Fibroblast of skin of right biceps (primary cell): Measurements from ENCODE around the gene ASIC3.

Experiments
- DNase-seq: peaks from one replicate; pipeline ENCODE4 v3.0.0-alpha.2; 2013

The ASIC3 gene

DNA sequence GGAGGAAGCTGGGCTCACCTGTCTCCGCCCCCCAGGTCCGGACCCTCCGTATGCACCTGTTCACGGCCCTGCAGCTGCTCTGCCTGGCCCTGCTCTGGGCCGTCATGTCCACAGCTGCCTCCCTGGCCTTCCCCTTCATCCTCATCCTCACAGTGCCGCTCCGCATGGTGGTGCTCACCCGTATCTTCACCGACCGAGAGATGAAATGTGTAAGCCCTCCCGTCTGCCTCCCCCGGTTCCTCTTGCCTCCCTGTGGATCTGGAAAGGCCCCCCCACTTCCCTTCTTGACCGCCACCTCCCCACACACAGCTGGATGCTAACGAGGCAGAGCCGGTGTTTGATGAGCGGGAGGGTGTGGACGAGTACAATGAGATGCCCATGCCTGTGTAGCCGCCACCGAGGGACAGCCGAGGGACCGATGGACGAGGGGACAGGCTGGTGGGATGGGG, 27.7 kb downstream of the ASIC3 start:
- no peak for DNase-seq

DNA sequence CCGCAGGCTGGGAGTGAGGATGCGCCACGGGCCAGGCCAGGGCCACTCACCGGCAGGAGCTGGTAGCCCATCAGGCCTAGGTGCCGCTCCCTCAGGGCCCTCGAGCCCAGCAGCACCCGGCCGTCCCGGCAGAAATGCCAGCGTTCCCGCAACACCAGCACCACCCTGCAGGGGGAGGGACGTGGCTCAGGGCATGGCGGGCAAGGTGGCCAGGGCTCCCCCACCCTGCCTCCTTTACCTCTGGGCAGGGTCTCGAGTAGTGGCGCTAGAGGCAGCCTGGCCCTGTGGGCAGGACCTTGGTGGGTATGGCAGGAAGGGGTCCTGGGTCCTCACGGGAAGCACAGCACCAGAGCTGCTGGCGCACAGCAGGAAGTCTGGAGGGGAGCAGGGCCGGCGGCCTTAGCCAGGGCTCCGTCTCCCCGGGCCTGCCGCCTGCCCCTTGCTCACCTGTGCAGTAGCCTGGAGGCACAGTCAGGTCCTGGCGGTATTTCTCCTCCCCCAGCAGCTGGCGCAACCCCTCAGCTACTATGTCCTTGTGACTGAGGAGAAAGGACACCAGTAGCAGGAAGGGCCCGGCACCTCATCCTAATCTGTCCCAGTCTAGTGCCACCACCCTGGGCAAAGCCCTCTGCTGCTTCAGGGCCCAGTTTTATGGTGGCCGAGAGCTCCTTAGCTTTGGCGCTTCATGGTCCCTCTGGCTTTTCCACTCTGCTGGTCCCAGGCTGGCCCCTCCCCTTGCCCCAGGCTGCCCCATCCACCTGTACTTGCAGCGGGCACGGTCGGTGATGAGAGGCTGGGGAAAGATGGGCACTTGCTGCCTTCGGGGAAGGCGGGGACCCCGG, 28.8 kb downstream of the ASIC3 start:
- no peak for DNase-seq

DNA sequence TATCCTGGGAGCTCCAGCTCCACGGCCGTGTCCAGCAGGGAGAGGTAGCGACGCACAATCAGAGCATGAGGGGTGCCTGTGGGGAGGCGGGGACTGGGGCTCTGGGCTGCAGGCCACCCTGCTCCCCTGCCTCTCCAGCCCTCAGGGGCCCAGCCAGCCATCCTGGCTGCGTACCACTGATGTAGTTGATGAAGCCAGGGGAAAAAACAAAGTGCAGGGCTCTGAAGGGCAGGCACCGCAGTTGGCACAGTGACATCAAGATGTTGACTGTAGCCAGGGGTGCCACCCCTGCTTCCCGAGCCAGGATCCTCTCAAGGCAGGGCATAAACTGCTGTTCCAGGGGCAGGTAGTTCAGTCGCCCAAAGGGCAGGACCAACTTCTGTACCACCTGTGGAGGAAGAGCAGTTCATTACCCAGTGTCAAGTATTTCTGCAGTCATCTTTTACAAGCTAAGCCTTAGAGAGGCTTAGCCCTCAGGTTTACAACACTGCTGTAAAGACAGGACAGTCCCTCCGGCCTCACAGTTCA, 29.4 kb downstream of the ASIC3 start:
- no peak for DNase-seq

DNA sequence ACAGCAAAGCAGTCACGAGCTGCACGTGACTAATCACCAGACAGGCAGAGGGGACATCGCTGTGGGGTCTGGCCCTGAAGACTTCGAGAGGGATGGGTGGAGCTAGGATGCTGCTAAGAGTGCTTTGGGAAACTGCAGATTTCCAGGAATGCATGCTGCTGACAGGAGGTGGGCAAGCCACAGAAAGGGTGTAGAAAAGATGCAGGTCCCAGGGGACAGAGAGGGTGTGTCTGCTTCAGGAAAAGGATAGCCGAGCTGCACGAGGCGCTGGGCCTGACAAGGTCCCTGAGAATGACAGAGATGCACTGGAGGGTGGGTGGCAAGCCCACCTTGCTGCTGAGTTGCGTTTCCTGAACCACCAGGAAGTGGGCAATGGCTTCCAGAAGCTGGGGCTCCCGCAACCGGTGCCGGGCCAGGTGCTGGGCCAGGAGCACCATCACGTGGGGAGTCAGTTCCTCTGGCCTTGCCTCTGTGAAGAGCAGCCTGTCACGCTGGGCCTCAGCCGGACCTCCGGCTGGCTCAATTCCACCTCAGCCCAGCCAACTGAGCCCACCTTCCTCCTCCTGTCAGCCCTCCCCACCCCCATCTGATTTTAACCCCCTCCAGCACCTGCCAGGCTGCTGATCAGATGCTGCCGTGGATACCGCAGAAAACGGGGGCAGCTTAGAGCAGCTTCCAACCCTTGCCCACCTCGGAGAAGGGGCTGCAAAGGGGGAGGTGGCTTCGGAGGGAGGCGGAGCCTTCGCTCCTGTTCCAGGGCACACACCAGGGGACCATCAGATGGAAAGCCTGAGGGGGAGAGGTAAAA, 30.1 kb downstream of the ASIC3 start:
- peak; percentile 64 for DNase-seq

DNA sequence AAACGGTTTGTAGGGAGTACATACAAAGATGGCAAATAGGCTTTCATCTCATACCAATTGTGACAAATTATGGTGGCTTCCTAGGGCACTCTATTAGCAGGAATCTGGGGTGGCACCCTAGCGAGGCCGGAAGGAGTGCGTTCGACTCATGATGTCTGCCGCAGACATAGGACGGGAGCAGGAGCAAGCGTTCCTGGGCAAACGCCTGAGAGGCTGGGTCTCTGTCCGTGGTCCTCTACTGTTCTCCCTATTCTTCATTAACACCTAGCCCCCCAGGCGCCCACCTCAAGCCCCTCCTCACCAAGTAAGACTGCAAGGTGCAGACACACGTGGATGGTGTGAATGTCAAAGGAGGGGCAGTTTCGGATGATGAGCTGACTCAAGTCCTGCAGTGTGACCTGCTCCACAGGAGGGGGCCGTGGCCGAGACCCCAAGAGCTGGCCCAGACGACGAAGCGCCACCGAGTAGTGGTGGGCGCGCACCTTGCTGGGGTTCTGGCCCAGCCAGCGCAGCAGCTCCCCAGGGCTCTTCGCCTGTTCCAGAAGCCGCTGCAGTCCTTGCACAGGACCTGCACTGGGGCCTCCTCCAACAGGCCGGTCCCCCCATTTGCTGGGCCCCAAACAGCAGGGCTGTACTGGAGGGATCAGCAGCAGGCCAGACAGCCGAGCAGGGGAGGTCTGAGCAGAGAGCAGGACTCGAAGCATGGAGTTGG, 31.0 kb downstream of the ASIC3 start:
- no peak for DNase-seq

DNA sequence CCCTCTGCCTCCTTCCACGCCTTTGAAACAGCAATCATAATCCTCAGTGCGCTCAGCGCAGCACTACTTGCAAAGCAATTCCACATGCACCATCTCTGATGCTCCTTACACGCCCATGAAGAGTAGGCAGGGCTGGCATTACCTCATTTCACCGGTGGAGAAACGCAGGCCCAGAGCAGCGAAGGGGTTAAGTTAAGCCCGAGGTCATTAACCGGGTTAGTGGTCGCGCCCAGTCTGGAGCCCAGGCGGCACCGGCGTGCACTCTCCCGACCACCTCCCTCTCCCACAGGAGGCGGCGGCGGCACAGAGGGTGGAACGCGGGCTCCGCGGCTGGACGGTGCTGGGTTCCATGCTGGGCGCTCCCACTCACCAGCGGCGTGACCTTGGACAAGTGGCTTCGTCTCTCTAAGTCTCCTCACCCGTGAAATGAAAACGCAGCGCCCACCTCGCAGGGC, 31.8 kb downstream of the ASIC3 start:
- no peak for DNase-seq

DNA sequence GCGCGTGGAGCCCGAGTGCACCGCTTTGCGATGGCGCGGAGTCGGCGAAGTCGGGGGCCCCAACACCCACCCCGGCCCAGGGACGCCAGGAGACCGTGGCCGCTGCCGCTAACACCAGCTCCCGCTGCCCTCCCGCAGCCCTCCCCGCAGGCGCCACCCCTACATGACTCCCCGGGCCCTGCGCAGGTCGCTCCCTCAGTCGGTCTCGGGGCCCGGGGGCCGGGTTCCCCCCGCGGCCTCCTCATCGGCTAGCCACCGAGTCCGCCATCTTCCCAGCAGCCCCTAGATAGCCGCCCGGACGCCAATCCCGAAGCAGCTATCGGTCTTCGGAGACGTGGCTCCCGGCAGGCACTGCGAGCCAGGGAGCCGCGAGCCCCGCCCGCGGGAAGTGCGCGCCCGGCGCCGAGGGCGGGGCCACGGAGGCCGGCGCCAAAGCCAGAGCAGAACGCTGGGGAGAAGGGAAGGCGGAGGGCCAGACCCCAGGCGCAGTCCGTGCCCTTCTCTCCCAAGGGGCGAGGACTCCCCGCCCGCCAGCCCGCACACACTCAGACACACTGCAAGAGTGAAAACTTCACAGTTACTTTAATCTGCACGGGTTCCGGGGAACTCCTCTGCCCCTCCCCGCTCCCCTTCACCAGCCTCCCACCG, 32.3 kb downstream of the ASIC3 start, which contains the start of gene FASTK:
Gene FASTK, minus strand, starts transcription at position 288 of the 648 bp plus-strand sequence. Its CDS starts 43 bp downstream, at position 245.
- DNase-seq = peak; percentile 92

DNA sequence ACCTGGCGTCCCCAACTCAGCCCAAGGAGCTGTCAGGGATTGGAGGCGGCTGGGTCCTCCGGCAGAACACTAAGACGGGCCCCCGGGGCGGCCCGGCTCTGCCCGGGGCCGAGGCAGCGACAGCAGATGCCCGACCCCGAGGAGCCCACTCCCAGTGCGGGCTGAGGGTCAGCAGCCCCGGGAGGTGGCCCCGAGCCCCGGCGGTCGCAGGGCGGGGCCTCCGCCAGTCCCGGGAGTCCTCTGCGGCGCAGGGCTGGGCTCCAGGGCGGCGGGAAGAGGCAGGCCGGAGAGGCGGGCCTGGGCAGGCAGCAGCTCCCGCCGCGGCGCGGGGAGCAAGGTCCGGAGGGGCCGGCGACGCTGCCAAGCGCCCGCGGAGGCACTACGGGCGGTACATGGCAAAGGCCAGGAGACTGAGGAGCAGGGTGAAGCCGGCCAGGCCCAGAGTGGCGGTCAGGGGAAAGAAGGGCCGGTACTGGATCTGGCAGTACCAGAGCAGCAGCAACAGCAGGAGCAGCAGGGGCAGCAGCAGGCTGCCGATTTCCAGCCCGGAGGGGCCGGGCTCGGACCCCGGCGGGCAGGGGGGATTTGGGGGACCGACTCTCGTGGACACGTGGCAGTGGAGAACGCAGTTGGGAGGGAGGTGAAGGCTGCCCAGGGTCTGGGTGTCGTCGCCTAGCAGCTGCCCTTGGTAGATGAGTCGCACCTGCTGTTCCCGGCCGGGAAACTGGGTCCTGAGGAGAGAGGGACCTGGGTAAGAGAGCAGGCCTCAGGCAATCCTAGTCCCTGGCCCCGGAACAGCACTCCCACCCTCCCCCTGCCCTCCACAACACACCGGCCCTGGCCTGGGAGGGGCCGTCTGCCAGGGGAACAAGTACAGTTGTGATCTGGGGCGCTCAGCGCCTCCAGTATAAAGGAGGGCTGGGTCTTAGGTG, 33.1 kb downstream of the ASIC3 start:
- DNase-seq = no peak

DNA sequence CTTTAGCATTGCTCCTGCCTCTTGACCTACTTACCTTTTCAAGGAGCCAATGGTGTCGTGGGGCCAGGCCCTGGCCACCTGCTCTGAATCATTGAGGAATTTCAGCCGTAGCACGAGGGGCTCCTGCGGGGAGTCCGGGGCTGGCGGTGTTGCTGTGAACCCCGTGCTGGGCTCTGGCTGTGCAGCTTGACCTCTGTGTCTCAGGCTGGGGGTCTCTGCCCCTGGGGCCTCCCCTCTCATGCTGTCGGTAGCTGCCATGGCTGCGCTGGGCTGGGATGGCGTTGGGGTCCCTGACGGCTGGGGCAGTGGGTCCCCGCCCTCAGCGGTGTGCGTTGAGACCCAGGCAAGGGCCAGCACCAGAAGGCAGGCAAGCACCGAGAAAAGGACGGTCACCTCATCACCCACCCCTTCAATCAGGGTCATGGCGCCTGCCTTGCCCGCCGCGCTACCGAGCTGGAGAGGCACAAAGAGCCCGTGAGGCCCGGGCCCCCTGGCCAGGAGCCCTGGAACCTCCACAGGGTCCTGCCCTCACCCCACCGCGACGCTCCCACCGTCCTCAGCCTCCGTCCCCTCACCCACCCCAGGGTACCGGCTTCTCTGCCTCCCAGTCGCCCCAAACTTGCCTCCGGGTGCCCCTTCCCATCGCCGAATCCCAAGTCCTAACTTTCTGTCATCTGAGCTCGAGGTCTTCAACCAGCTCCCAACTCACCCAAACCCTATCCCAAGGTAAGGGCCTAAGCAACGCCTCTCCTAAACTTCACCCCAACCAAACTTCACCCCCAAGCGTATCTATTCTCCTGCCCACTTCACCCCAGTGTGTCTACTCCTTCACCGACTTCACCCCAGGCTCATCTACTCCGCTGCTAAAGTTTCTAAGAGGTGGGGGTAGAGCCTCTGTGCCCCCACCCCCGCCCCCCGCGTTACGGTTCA, 34.1 kb downstream of the ASIC3 start:
- no peak for DNase-seq

DNA sequence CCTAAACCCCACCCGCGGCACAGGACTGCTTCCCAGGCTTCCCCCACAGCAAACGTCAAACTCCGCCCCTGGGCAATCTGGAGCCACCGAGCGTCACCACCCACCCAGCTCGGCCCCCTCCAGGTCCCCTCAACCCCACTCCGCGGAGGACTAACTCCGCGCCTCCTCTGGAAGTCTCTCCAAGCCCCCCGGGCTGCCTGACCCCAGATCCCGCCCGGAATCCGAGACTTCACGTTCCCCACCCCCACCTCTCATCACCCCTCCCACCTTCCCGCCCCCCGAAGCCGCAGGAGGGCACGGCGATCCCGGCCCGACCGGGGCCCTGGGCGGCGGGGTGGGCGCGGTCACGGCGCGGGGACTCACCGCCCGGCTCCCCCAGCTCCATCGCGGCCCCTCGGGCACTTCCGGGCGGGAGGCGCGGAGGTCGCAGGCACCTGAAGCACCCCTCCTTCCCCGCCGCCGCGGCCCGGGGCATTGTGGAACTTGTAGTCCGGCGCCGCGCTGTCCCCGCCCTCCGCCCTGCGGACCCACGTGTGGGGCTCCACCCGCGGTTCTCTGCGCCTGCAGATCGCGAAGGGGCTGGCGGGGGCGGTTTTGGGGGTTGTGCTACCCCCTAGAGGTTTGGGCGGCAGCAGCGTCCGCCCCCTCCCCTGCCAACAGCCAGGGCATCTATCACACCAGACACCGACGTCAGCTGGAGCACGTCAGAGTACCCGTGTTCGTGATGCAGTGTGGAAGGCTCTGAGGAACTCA, 34.9 kb downstream of the ASIC3 start, which contains the start of gene TMUB1:
Gene TMUB1, minus strand, starts transcription at position 423 of the 753 bp plus-strand sequence. CDS start 930 bp downstream, outside the sequence.
- DNase-seq = peak; percentile 62

DNA sequence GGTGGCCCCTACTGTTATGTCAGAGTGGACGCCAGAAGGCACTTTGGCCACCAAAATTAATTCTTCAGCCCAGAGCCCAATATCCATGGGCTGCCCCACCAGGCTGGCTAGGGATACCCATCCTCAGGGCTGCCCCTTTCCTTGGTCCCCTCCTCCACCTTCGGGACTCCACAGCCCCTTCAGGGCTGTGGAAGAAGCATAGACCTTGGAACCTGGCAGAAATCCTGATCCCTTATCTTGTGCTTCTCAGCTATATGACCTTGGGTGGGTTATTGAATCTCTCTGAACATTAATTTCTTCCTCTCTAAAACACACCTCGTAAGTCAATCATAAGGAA, 35.5 kb downstream of the ASIC3 start:
- DNase-seq = no peak

DNA sequence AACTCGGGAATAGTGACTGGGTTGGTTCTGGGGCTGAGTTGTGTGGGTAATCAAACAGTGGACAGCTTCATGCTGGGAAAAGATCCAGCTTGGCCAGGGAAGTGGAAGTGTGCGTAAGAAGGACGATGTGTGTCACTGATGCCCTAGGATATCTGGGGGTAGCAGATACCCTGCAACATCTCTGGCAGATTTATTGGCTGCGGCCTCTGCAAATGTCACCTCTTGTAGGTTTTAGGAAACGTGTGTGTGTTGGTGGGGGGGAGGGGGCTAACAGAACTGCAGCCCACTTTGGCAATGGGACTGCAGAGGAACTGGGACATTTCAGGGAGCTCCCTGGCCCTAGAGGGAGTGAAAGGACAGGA, 37.0 kb downstream of the ASIC3 start:
- DNase-seq = no peak

DNA sequence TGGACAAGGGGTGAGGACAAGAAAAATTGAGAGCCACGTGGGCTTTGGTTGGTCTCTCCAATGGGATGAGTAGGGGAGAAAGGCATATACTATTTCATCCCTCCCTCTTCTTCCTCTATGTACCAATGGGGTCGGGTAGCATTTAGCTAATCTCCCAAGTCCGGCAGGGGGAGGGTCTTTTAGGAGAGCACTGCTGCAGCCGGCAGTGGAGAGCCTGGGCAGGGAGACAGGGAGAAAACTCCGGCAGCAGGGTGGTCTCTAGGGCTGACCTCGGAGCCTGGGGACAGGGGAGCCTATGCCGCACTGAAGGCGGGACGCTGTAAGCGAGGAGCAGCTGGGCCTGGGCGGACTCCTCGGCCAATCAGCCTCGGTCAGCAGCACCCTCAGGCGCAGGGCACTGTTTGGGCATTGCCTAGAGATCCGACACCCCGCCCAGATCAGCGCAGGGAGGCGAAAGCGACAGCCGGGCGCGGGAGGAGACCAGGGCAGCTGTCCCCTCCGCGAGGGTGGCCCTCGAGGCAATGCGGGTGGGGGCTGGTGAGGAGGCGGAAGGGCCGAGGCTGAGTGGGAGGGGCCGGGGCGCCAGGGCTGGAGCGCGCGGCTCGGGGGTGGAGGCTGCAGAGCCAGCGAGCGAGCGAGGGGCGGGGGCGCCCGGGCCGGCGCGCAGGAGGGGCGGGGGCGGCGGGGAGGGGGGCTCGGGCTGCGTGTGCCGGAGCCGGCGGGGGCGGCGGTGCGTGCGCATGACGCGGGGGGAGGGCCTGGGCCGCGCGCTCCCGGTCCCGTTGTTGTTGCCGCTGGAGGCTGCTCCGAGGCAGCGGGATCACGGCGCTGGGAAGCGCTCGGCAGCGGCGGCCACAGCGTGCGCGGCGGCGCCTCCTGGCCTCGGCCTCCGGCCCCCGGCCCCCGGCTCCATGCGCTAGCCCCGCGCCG, 37.6 kb downstream of the ASIC3 start, which contains the start of gene AGAP3:
Gene AGAP3, plus strand, starts transcription at position 785 of the 930 bp plus-strand sequence. CDS start 267 bp downstream, outside the sequence.
- DNase-seq = peak; percentile 77

DNA sequence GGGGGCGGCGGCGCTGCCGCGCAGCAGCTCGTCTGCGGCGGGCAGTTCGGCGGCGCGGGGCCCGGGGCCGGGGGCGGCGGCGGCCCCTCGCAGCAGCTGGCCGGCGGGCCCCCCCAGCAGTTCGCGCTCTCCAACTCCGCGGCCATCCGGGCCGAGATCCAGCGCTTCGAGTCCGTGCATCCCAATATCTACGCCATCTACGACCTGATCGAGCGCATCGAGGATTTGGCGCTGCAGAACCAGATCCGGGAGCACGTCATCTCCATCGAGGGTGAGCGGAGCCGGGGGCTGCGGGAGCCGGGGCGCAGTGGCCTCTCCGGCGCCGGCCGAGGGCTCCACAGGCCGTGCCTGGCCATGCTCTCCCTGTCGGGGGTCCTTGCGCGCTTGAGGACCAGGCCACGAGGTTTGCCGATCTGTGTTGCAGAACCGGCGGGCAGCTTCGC, 38.5 kb downstream of the ASIC3 start:
- peak; percentile 37 for DNase-seq

DNA sequence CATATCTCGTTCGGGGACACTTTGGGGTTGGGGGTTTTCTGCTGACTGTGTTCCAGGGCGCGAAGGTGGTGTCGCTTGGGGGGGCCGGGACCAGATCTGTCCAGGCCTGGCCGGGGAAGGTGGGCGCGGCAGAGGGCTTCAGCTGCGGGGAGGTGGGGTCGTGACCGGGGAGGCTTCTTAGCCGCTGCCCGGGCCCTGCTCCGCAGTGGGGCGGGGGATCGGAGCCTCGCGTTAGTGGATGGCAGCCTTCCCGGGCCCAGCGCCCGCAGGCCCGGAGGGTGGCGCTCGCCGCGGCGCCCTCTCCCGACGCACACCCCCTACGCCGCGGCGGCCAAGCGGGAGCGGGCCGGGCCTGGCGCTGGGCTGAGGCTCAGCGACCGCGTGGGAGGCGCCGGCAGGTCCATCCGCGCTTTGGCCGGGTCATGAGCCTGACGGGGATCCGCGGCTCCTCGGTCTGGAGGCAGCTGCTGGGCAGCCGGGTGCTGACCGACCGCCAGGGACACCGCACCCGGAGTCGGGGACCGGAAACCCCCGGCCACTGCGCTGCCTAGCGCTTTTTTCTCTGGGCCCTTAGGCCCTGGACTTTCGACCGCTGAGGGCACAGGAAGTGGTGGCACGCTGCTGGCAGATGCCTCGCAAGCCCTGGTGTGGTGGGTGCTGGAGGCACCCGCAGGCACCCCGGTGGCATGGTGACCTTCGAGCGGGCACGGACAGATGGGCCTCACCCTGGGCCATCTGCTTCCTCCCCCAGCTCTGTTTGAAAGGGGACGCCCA, 39.1 kb downstream of the ASIC3 start:
- DNase-seq = peak; percentile 59

DNA sequence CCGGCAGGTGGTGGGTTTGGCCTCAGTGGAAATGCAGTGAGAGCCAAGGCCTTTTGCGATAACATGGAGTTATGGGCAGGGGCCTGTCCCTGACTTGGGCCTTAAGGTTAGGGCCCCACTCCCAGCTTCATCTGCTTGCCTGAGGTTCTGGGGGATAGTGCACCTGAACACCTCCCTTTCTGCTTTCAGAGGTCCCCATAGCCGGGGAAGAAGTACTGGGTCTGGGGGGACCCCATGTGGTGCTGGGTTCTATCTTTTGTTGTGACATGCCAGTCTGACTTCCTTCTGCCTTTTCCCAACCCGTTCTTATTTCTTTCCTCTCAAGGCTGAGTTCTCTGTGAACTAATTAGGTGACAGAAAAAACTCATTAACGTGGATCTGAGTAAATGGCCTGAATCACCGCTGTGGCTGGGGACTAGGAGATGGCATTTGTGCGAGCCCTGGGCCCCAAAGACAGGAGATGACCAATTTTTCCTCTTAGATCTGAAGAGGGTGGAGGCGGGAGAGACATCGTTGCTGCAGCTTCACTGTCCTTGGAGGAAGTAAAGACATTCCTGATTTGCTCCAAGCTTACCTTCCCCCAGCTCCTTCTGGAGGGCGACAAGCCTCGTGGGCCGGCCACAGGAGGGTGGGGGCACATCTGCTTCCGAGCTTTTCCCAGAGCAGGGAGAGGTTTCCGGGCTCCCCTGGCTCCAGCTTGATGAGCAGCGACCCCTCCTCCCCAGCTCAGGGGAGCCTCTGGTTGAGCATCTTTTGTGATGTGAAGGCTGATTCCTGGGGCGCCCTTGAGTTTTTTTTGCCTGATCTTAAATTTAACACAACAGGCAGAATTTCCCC, 39.9 kb downstream of the ASIC3 start:
- peak; percentile 58 for DNase-seq
